HG02970 (cell line): ENCODE measurements around the gene MSX2.

ENCODE experiments used
- ATAC-seq: cut with Tn5 transposase; IDR thresholded peaks from one replicate; pipeline ENCODE4 v1.9.1; 2021; ENCODE audit warnings: mild to moderate bottlenecking, moderate library complexity, moderate number of reproducible peaks; ENCODE audit not compliant: unreplicated experiment, low FRiP score

Gene MSX2

GRCh38 chr5:174765540-174765939, 41.2 kb downstream of the MSX2 start:
- ATAC-seq, result no peak

- ATAC-seq, result no peak
Measured at GRCh38 chr5:174767670-174768069, 43.3 kb downstream of the MSX2 start.

GRCh38 chr5:174769005-174769404, 44.6 kb downstream of the MSX2 start:
- ATAC-seq, result no peak

- no peak for ATAC-seq
Measured at GRCh38 chr5:174773371-174773770, 49.0 kb downstream of the MSX2 start.

- no peak for ATAC-seq
Measured at GRCh38 chr5:174775081-174775480, 50.7 kb downstream of the MSX2 start.

GRCh38 chr5:174777111-174777510, 52.7 kb downstream of the MSX2 start:
- no peak for ATAC-seq

- ATAC-seq, result no peak
Measured at GRCh38 chr5:174777583-174777982, 53.2 kb downstream of the MSX2 start.
